Natural killer cell treated with Interleukin-12 subunit alpha and Interleukin-12 subunit beta and Interleukin-15 and Interleukin-18, amount 100 ng/mL, for 72 hours (primary cell): ENCODE measurements around the gene LONP1. TPM values are rescaled to one million over a fixed set of nuclear protein-coding genes. Genes with fewer than 3 reads are reported as not detected.
A peak's percentile ranks its signal among the peaks of the same experiment; 100 is the strongest.

Source experiments
- ATAC-seq, 2 donors: fragments of 150-1000 bp; cut with Tn5 transposase in 1 of 2; sonication (Bioruptor Pico), chemical (Tn5 transposase) in 1 of 2; 2 replicates each; pipeline ENCODE4 v1.10.0; 2021
- DNase-seq: peaks from one replicate; pipeline ENCODE4 v3.0.0; 2022; ENCODE audit warnings: low spot score
- H3K27ac Mint-ChIP-seq, 2 donors: 1 replicate in 1 of 2; 2 replicates in 1 of 2; pipeline ENCODE4 v1.8.0; 2022; ENCODE audit warnings: mixed read lengths in 2 of 2, mild to moderate bottlenecking in 1 of 2, moderate library complexity in 1 of 2
- H3K27me3 Mint-ChIP-seq, 2 donors: 1 replicate in 1 of 2; 2 replicates in 1 of 2; pipeline ENCODE4 v1.8.0; 2022; ENCODE audit warnings: mixed read lengths in 2 of 2
- H3K36me3 Mint-ChIP-seq: one replicate; pipeline ENCODE4 v1.8.0; 2022; ENCODE audit warnings: mixed read lengths
- H3K4me1 Mint-ChIP-seq, 2 donors: 1 replicate in 1 of 2; 2 replicates in 1 of 2; pipeline ENCODE4 v1.8.0; 2022; ENCODE audit warnings: low read depth in 2 of 2, mixed read lengths in 2 of 2, mild to moderate bottlenecking in 1 of 2
- H3K4me3 Mint-ChIP-seq: one replicate; pipeline ENCODE4 v1.8.0; 2022; ENCODE audit warnings: mixed read lengths
- H3K9me3 Mint-ChIP-seq: 2 replicates; pipeline ENCODE4 v1.8.0; 2022; ENCODE audit warnings: mixed read lengths
- total RNA-seq, 2 donors: library from RNA; stranded (reverse); gene quantifications; one replicate each; pipeline ENCODE4 v1.2.3, GENCODE V29; 2022

The LONP1 gene
- total RNA-seq, 2 donors from 2014 or later, result 151 to 267 TPM

DNA sequence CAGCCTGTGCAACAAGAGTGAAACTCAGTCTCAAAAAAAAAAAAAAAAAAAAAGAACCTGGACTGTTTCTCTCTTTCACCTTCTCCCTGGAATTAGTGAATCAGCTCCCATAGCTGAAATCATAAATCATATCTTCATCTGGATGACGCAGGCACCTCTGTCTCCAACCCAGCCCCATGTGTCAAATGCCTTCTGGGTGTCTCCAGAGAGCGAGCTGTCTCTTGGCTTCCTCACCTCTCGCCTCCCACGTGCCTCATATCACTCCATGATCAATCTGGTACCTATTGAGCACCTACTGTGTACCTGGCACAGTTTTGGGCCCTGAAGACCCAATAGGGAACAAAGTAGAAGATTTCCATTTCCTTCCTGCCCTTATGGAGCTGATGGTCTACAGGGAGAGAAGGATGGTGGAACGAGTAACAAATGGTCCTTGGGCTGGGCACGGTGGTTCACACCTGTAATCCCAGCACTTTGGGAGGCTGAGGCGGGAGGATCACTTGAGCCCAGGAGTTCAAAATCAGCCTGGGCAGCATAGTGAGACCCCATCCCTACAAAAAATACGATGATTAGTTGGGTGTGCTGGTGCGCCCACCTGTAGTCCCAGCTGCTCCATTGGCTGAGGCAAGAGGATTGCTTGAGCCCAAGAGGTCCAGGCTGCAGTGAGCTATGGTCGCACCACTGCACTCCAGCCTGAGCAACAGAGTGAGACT, 36.6 kb downstream of the LONP1 start:
- Mint-ChIP-seq H3K9me3 (no peaks in the 10 kb centered on the region), H3K4me1 (peaks cover 24 to 28% of the 10 kb centered on the region in 2 donors), H3K4me3 (peak overlapping the region; percentile 29), H3K36me3 (no peaks in the 10 kb centered on the region), H3K27ac (no peak overlapping the region), H3K27me3 (no peaks in the 10 kb centered on the region)
- no peak for DNase-seq
- no peak for ATAC-seq

DNA sequence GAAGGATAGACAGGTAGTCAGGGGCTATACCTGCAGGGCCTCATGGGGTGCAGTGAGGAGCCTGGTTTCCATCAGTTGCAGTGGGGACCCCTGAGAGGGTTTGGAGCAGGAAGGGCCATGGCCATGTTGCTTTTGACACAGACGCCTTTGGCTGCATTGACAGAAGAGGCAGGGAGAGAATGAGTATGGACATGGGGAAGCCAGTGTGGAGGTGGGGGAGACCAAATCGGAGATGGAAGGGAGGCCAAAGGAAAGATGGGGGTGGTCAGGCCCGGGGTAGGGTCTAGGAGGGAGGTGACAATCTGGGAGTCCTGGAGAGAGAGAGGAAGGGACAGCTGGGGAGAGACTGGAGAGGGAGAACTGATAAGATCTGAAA, 37.9 kb downstream of the LONP1 start:
- peaks cover 24 to 25% of the 10 kb centered on the region in 2 donors for H3K4me1 Mint-ChIP-seq
- DNase-seq (no peak), ATAC-seq (no peak)
- H3K27me3 Mint-ChIP-seq, result no peaks in the 10 kb centered on the region
- no peaks in the 10 kb centered on the region for H3K36me3 Mint-ChIP-seq
- no peaks in the 10 kb centered on the region for H3K9me3 Mint-ChIP-seq
- peak overlapping the region in 1 of 2 donors; percentile 26 for H3K27ac Mint-ChIP-seq
- peak overlapping the region; percentile 86 for H3K4me3 Mint-ChIP-seq

DNA sequence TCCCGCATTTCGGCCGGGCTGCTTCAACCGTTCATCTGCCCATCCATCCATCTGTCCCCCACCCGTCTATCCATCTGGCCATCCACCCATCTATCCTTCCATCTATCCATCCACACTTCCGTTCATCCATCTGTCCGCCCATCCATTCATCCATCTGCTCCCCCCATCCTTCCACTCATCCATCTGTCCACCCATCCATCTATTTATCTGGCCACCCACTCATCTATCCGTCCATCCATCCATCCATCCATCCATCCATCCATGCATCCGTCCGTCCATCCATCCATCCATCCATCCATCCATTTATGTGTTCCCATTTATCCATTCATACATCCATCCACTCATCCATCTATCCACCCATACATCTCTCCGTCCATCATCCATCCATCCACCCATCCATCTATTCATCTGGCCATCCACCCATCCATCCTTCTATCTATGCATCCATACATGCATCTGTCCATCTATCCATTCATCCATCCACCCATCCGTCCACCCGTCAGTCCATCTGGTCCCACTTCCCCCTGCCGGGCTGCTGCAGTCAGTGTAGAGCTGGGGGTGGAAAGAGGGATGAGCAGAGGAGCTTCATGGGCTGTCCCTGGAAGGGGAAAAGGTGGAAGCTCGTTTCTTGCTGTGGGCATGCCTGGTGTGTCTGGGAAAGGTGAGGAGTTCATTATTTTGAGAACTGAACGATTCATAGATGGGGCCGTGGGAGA, 38.4 kb downstream of the LONP1 start:
- no peaks in the 10 kb centered on the region for H3K27me3 Mint-ChIP-seq
- H3K27ac Mint-ChIP-seq, result peak overlapping the region; percentile 5 to 26
- H3K36me3 Mint-ChIP-seq, result no peaks in the 10 kb centered on the region
- no peak for DNase-seq
- peak overlapping the region; percentile 86 for H3K4me3 Mint-ChIP-seq
- H3K9me3 Mint-ChIP-seq, result no peaks in the 10 kb centered on the region
- no peak for ATAC-seq
- peaks cover 24% of the 10 kb centered on the region in 2 donors for H3K4me1 Mint-ChIP-seq

DNA sequence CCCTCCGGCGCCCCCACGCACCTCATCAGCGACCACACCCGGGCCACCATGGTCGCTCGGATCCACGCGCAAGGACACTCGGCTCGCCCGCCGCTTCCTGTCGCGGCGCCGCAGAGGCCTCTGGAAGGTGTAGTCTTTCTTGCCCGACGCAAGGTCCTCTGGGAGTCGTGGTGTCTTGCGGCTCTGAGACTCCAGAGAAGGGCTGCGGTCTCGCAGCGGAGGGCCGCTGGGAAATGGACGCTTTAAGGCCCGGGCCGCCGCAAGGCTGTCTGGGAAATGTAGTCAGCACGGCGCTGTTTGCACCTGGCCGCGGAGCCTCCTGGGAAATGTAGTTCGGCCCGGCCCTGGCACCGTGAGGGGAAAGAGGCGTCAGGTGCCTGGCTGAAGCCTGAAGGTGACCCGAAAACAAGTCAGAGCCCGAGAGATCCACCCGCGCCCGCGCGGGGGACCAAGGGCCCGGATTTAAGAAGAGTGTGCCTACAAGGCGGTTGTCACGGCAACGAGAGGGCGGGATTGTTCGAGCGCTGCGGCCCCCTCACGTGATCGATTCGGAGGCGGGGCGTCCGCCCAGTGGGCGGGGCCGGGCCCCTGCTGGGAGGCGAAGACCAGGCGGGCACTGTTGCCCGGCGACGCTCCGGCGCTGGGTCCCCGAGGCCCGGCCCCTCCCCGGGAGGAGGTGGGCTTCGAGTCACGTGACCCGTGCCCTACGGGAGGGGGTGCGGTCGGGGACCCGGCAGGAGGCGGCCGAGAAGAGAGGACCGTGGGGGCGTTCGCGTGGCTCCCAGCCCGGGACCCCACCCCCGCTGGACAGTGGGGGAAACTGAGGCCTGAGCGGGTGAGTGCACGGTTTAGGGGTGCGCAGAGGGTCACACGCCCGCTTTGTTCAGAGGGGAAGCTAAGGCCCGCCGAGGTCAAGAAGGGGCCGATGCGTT, 39.2 kb downstream of the LONP1 start, which contains the start of the genes HSD11B1L and MICOS13:
HSD11B1L (plus strand) TSS at position 591 of the 932 bp plus-strand sequence. CDS start 3,806 bp downstream, outside the sequence.
MICOS13 (minus strand) TSS at position 80 of the 932 bp plus-strand sequence; CDS start at position 50, 30 bp downstream.
- no peaks in the 10 kb centered on the region for H3K27me3 Mint-ChIP-seq
- H3K36me3 Mint-ChIP-seq, result no peaks in the 10 kb centered on the region
- peak within 1 kb of the TSS; percentile 86 for H3K4me3 Mint-ChIP-seq
- H3K4me1 Mint-ChIP-seq, result peaks cover 20 to 21% of the 10 kb centered on the region in 2 donors
- DNase-seq, result peak; percentile 99
- peak within 1 kb of the TSS; percentile 85 to 96 for H3K27ac Mint-ChIP-seq
- no peaks in the 10 kb centered on the region for H3K9me3 Mint-ChIP-seq
- peak; percentile 97 to 98 for ATAC-seq

DNA sequence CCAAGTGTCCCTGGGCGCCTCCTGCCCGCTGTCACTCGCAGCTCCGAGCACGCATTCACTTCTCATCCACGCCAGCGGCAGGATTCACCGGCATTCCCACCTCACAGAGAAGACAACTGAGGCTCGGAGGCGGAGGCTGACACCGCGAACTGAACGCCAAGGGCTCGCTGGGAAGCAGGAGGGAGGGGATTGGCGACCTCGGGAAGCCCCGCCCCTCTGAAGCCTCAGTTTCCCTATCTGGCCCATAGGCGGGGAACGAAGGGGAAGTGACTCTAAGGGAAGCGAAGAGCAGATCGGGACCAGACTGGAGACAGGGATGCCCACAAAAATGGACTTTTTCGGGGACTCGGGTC, 39.9 kb downstream of the LONP1 start:
- Mint-ChIP-seq H3K4me3 (peak overlapping the region; percentile 86), H3K27ac (peak overlapping the region; percentile 85 to 96), H3K36me3 (no peaks in the 10 kb centered on the region), H3K4me1 (peaks cover 18 to 23% of the 10 kb centered on the region in 2 donors), H3K9me3 (no peaks in the 10 kb centered on the region), H3K27me3 (no peaks in the 10 kb centered on the region)
- ATAC-seq (no peak), DNase-seq (no peak)

DNA sequence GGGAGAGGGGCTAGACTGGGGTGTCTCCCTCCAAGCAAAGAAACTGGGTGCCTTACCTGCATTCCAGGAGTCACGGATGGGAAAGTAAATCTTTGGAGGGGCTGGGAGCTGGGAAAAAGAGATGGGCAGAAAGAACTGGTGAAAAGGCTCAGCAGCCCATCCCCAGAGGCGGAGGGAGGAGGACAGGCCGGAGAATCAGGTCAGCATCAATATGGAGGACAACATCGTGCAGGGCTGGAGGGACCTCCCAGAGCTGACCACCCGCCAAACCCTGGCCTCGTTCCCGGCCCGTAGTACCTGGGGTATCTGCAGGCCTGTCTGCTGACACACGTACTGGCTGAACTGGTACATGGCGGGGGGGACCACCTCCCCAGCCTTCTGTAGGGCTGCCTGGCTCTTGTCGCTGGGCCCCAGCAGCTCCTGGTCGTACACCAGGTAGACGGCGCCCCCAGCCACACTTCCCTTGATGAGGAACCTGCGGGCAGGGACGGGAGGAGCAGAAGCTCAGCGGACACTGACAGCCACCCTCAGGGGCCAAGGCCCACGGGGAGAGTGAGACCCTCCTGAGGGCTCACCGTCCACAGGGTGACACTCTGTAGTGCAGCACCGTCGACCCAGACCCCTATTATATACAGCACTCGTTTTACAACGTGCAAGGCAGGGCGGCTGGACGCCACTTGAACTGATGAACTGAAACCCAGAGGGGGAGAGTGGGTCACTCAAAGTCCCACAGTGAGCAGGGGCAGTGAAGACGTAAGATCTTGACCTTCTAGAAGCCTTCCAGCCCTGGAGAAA, 40.5 kb downstream of the LONP1 start:
- H3K36me3 Mint-ChIP-seq, result no peaks in the 10 kb centered on the region
- no peak for DNase-seq

DNA sequence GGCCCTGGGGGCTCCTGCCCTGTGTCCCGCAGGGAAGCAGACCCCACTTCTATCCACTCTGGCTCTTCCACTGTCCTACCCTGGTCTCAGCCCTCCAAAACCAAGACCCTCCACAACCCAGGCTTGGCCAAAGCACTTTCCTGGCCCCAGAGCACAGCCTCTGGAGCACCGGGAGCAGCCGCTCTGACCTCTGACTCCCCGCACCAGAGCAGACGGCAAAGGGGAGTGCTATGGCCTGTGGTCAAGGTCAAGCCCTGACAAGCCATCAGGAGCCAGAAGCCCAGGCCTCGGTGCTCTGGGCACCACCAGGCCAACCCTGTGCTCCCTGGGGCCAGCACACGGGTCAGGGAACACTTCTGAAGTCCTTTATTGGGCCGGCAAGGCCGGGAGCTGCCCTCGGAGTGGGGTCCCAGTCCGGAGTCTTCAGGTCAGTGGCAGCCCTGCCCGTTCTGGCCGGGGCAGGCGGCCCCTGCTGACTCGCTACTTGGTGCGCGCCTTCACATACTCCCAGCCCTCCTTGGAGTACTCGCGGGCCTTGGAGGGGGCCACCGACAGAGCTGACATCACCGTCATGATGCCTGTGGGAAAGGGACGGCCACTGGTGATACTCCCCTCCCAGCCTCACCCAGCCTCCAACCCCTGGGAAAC, 41.8 kb downstream of the LONP1 start:
- ATAC-seq (no peak), DNase-seq (no peak)
- Mint-ChIP-seq H3K4me1 (peaks cover 18 to 20% of the 10 kb centered on the region in 2 donors), H3K27me3 (no peaks in the 10 kb centered on the region), H3K27ac (no peak overlapping the region), H3K4me3 (no peak overlapping the region), H3K9me3 (no peaks in the 10 kb centered on the region), H3K36me3 (no peaks in the 10 kb centered on the region)

More for the DNA sequence above, 40.5 kb downstream of the LONP1 start:
- no peak for ATAC-seq
- H3K4me3 Mint-ChIP-seq, result peak overlapping the region; percentile 86
- no peaks in the 10 kb centered on the region for H3K9me3 Mint-ChIP-seq
- H3K27me3 Mint-ChIP-seq, result no peaks in the 10 kb centered on the region
- peaks cover 18 to 23% of the 10 kb centered on the region in 2 donors for H3K4me1 Mint-ChIP-seq
- peak overlapping the region; percentile 85 to 96 for H3K27ac Mint-ChIP-seq

DNA sequence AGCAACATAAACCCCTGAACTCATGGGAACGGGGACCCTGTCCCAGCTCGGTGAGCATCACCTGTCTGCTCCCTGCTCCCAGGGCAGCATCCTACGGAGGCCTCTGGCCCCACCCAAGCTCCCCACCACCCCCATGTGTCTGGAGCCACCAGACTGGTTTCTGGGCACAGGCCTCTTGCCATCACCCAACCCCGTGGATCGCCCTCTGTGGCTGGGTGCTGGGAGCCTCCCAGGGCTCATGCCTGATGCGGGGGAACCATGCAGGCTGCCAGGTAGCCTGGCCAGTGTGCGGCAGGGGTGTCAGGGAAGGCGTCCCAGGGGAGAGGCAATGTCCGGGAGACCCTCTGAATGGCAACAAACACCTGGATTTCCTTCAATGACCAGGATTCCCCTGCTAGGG, 42.4 kb downstream of the LONP1 start:
- DNase-seq (no peak), ATAC-seq (no peak)
- no peaks in the 10 kb centered on the region for H3K9me3 Mint-ChIP-seq
- H3K36me3 Mint-ChIP-seq, result no peaks in the 10 kb centered on the region
- no peak overlapping the region for H3K27ac Mint-ChIP-seq
- H3K27me3 Mint-ChIP-seq, result no peaks in the 10 kb centered on the region
- peaks cover 18 to 20% of the 10 kb centered on the region in 2 donors for H3K4me1 Mint-ChIP-seq
- no peak overlapping the region for H3K4me3 Mint-ChIP-seq

DNA sequence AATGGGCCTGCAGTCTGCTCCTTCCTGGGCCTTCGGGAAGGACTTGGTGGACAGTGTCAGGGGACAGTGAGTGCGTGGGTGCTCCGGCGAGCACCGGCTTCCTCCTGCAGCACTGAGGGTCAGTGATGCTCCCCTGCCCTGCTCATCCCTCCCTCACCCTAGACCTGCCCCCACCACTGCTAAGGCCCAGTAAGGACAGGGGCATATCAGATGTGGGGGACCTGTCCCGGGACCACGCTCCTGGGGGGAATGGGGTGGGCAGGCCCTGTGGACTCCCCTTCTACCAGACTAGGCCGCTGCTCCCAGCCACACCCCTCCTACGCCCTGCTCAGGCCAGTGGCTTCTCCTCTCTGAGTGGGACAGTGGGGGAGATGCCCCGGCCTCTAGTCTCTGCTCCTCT, 42.8 kb downstream of the LONP1 start:
- H3K36me3 Mint-ChIP-seq, result no peaks in the 10 kb centered on the region
- no peaks in the 10 kb centered on the region for H3K9me3 Mint-ChIP-seq
- H3K27ac Mint-ChIP-seq, result no peak overlapping the region
- no peak for DNase-seq
- no peak for ATAC-seq
- peaks cover 18 to 20% of the 10 kb centered on the region in 2 donors for H3K4me1 Mint-ChIP-seq
- no peak overlapping the region for H3K4me3 Mint-ChIP-seq
- no peaks in the 10 kb centered on the region for H3K27me3 Mint-ChIP-seq

DNA sequence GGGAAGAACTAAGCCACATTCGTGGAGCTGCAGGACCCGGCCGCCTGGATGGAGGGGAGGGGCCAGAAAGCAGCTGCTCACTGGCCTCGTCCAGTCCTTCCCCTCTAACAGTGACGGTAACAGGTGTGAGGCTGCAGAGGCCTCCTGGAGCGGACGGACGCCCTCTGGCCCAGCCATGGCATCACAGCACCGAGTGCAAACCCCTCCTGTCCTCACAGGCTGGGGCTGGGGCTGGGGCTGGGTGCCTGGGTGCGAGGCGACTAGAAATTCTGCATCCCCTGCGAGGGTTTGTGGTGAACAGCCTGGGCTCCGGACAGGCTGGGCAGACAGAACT, 43.2 kb downstream of the LONP1 start:
- no peaks in the 10 kb centered on the region for H3K27me3 Mint-ChIP-seq

DNA sequence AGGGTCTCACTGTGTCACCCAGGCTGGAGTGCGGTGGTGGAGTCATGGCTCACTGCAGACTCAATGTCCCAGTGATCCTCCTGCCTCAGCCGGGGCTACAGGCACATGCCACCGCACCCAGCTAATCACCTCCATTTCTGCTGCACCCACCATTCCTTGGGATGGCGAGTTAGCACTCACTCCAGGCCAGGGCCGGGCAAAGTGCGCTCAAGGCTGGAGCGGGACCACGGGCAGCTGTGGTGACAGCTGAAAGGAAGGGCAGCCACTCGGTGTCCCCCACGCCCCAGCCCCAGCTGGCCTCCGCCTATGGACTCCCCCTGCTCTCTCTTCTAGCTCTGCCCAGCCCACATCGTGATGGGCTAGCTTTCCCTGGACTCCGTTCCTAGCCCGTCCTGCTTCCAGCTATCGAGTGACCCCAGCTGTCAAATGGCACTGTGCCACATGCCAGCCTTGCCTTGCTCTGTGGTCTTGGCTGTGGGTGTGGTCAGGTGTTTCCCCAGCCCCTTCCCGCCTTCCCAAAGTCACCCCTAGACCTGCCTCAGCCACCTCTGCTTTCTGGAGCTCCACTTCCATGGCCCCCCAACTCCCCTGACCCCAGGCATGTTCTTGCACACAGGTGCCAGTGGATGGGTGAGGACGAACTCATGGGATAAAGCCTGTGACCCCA, 43.7 kb downstream of the LONP1 start:
- Mint-ChIP-seq H3K9me3 (no peaks in the 10 kb centered on the region), H3K27me3 (no peaks in the 10 kb centered on the region), H3K27ac (no peak overlapping the region), H3K4me1 (peaks cover 11 to 14% of the 10 kb centered on the region in 2 donors), H3K36me3 (no peaks in the 10 kb centered on the region), H3K4me3 (no peak overlapping the region)
- ATAC-seq (no peak), DNase-seq (no peak)

More for the DNA sequence above, 43.2 kb downstream of the LONP1 start:
- no peak for DNase-seq
- Mint-ChIP-seq H3K27ac (no peak overlapping the region), H3K4me1 (peaks cover 16 to 19% of the 10 kb centered on the region in 2 donors), H3K4me3 (no peak overlapping the region), H3K9me3 (no peaks in the 10 kb centered on the region), H3K36me3 (no peaks in the 10 kb centered on the region)
- ATAC-seq, result no peak

DNA sequence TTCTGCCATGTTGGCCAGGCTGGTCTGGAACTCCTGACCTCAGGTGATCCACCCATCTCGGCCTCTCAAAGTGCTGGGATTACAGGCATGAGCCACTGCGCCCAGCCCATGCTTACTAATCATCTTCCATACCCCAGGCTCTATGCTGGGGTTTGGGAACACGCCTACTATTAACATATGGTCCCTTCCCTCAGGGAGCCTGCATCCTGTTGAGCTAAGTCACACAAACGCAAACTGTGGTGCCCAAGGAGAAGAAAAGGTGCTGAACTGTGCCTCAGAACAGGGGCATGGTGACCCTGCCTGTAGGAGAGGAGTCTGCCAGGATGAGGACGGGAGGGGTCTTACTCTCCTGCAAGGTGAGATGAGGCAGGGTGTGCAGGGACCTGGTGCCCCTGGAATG, 45.2 kb downstream of the LONP1 start:
- H3K27ac Mint-ChIP-seq, result no peak overlapping the region
- no peaks in the 10 kb centered on the region for H3K36me3 Mint-ChIP-seq
- no peaks in the 10 kb centered on the region for H3K9me3 Mint-ChIP-seq
- DNase-seq (no peak), ATAC-seq (no peak)
- H3K27me3 Mint-ChIP-seq, result no peaks in the 10 kb centered on the region
- H3K4me1 Mint-ChIP-seq, result peaks cover 5 to 7% of the 10 kb centered on the region in 2 donors
- H3K4me3 Mint-ChIP-seq, result no peak overlapping the region
